22Rv1 (cell line): Measurements from ENCODE around the gene GRK3.

Source experiments
- CTCF ChIP-seq: fragments of 450-650 bp; IDR thresholded peaks from 2 replicates; pipeline ENCODE4 v1.5.1; 2017; ENCODE audit warnings: mild to moderate bottlenecking
- ZFX ChIP-seq: fragments of 450-650 bp; IDR thresholded peaks from 2 replicates; pipeline ENCODE4 v1.6.1; 2017; ENCODE audit warnings: antibody characterized with exemption, borderline replicate concordance

- TF ChIP-seq CTCF (no peak), ZFX (no peak)
Measured at GRCh38 chr22:25661073-25661472, 96.6 kb downstream of the GRK3 start.
